ENCODE measurements around the gene PDSS1. TPM values are rescaled to one million over a fixed set of nuclear protein-coding genes. Genes with fewer than 3 reads are reported as not detected.
A peak's percentile ranks its signal among the peaks of the same experiment; 100 is the strongest.
"Not testable (repeated sequence)": the region's sequence is repeated elsewhere in the genome, so short reads cannot be mapped to it uniquely, and the experiment has no call there.

The PDSS1 gene
- total RNA-seq, 2 experiments from 2014 or later, result 3.8 to 4.5 TPM

- CTCF ChIA-PET, result interaction anchor here (1.5 to 2.0 kb wide), 2 partner anchors 12 to 41 kb away, joined by 3 to 5 read pairs; partner anchors contain the start of gene PDSS1
Measured at GRCh38 chr10:26684667-26685264, 12.7 kb upstream of the PDSS1 start.

GRCh38 chr10:26685441-26685840 lies 12.1 kb upstream of the PDSS1 start:
- peak overlapping the region; percentile 36 for H3K4me3 Mint-ChIP-seq
- Histone ChIP-seq H3K4me1 (ENCODE audit: insufficient read depth, low read length) (peaks cover 9% of the 10 kb centered on the region), H3K27ac (ENCODE audit: low read depth in 1 of 2, low read length in 2 of 2) (no peak overlapping the region), H3K27me3 (ENCODE audit: control insufficient read depth in 1 of 2, insufficient read depth in 2 of 2, low read length in 2 of 2) (no peaks in the 10 kb centered on the region), H3K9me3 (ENCODE audit: control insufficient read depth in 1 of 2, insufficient read depth in 1 of 2, low read length in 2 of 2) (no peaks in the 10 kb centered on the region), H3K36me3 (ENCODE audit: insufficient read depth, low read length) (no peaks in the 10 kb centered on the region), H3K4me3 (ENCODE audit: low read length) (no peak overlapping the region)
- H3K4me1 Mint-ChIP-seq (ENCODE audit: low read depth), result peaks cover 61% of the 10 kb centered on the region
- peaks cover 7% of the 10 kb centered on the region for H3K9me3 Mint-ChIP-seq
- ATAC-seq (ENCODE audit: poor library complexity), result no peak
- intact Hi-C loops (cut with DNase I, micrococcal nuclease), result no loop called here
- ChIA-PET CTCF (interaction anchor here (1.5 to 2.0 kb wide), 2 partner anchors 12 to 41 kb away, joined by 3 to 5 read pairs; partner anchors contain the start of gene PDSS1), POLR2A (interaction anchor here (1.3 kb wide), 1 partner anchor 11 kb away, joined by 3 read pairs; no protein-coding TSS in a partner anchor)
- H3K36me3 Mint-ChIP-seq (ENCODE audit: low read depth), result no peaks in the 10 kb centered on the region
- DNase-seq, result peak in 1 of 14 experiments; percentile 14
- H3K27ac Mint-ChIP-seq, result no peak overlapping the region
- peaks cover 4% of the 10 kb centered on the region for H3K27me3 Mint-ChIP-seq
- TF ChIP-seq CTCF (IDR thresholded peaks at IDR 0.05), result no peak

More at GRCh38 chr10:26684667-26685264, 12.7 kb upstream of the PDSS1 start:
- H3K27me3 Mint-ChIP-seq; H3K9me3 Mint-ChIP-seq; H3K4me3 ChIP-seq (ENCODE audit: low read length); POLR2A ChIA-PET; H3K9me3 ChIP-seq (ENCODE audit: control insufficient read depth in 1 of 2, insufficient read depth in 1 of 2, low read length in 2 of 2); H3K36me3 ChIP-seq (ENCODE audit: insufficient read depth, low read length); H3K27ac ChIP-seq (ENCODE audit: low read depth in 1 of 2, low read length in 2 of 2); H3K27me3 ChIP-seq (ENCODE audit: control insufficient read depth in 1 of 2, insufficient read depth in 2 of 2, low read length in 2 of 2); H3K36me3 Mint-ChIP-seq (ENCODE audit: low read depth); H3K4me1 ChIP-seq (ENCODE audit: insufficient read depth, low read length): not testable (repeated sequence)
- intact Hi-C loops (cut with DNase I, micrococcal nuclease), result loop anchor here in 1 of 2 experiments (5.0 kb wide), 2 partner anchors 178 to 198 kb away; partner anchors contain the start of gene ABI1
- Mint-ChIP-seq H3K4me1 (ENCODE audit: low read depth) (peaks cover 61% of the 10 kb centered on the region), H3K4me3 (peak overlapping the region; percentile 36), H3K27ac (peak overlapping the region; percentile 69)
- peak; percentile 79 for TF ChIP-seq CTCF (IDR thresholded peaks at IDR 0.05)
- DNase-seq (peak in 3 of 14 experiments; percentile 55 to 69 (median 66)), ATAC-seq (ENCODE audit: poor library complexity) (peak; percentile 41)

- Mint-ChIP-seq H3K27ac (no peak overlapping the region), H3K4me1 (ENCODE audit: low read depth) (peaks cover 35% of the 10 kb centered on the region), H3K36me3 (ENCODE audit: low read depth) (no peaks in the 10 kb centered on the region), H3K27me3 (peaks cover 4% of the 10 kb centered on the region), H3K9me3 (peaks cover 7% of the 10 kb centered on the region), H3K4me3 (no peak overlapping the region)
- Histone ChIP-seq H3K4me3 (ENCODE audit: low read length) (no peak overlapping the region), H3K9me3 (ENCODE audit: control insufficient read depth in 1 of 2, insufficient read depth in 1 of 2, low read length in 2 of 2) (no peaks in the 10 kb centered on the region), H3K27me3 (ENCODE audit: control insufficient read depth in 1 of 2, insufficient read depth in 2 of 2, low read length in 2 of 2) (no peaks in the 10 kb centered on the region), H3K27ac (ENCODE audit: low read depth in 1 of 2, low read length in 2 of 2) (no peak overlapping the region), H3K4me1 (ENCODE audit: insufficient read depth, low read length) (peaks cover 9% of the 10 kb centered on the region), H3K36me3 (ENCODE audit: insufficient read depth, low read length) (no peaks in the 10 kb centered on the region)
- CTCF ChIA-PET, result interaction anchor here (1.0 kb wide), 1 partner anchor 37 kb away, joined by 3 read pairs; no protein-coding TSS in a partner anchor
- intact Hi-C loops (cut with DNase I, micrococcal nuclease), result no loop called here
- POLR2A ChIA-PET, result no interaction called here
- ATAC-seq (ENCODE audit: poor library complexity) (peak; percentile 39), DNase-seq (peak in 3 of 14 experiments; percentile 32 to 50 (median 50))
- no peak for TF ChIP-seq CTCF (IDR thresholded peaks at IDR 0.05)
Measured at GRCh38 chr10:26689399-26689798, 8.1 kb upstream of the PDSS1 start.
